Hypothalamus (tissue), 51 donors: Measurements from ENCODE around the gene RPAIN.

Experiments used
- DNase-seq, 51 donors: peaks; one replicate each; lab custom pipeline; 2025; lab: John Stamatoyannopoulos, UW

Gene RPAIN

GRCh38 chr17:5419959-5420653 lies at the start of gene RPAIN:
RPAIN (plus strand) TSS chr17:5420182; CDS start chr17:5420211, 29 bp downstream.
- peak; percentile 73 to 99 (median 92) for DNase-seq

- DNase-seq: no peak
Observed at GRCh38 chr17:5370411-5370810, 49.6 kb upstream of the RPAIN start.

GRCh38 chr17:5373112-5373511 lies 46.9 kb upstream of the RPAIN start:
- DNase-seq: peak in 5 of 51 donors; percentile 4 to 27 (median 6)

- no peak for DNase-seq
Observed at GRCh38 chr17:5378566-5379207, 41.3 kb upstream of the RPAIN start.

- DNase-seq: no peak
Observed at GRCh38 chr17:5379351-5380107, 40.5 kb upstream of the RPAIN start.

GRCh38 chr17:5380491-5381135 lies 39.4 kb upstream of the RPAIN start:
- DNase-seq: no peak

- peak in 1 of 51 donors; percentile 50 for DNase-seq
Observed at GRCh38 chr17:5381542-5381941, 38.4 kb upstream of the RPAIN start.

- no peak for DNase-seq
Observed at GRCh38 chr17:5391678-5392077, 28.3 kb upstream of the RPAIN start.

- no peak for DNase-seq
Observed at GRCh38 chr17:5396612-5397011, 23.4 kb upstream of the RPAIN start.

GRCh38 chr17:5399767-5400166 lies 20.2 kb upstream of the RPAIN start:
- no peak for DNase-seq

GRCh38 chr17:5405400-5405799 lies 14.6 kb upstream of the RPAIN start:
- DNase-seq: no peak

GRCh38 chr17:5408186-5408585 lies 11.8 kb upstream of the RPAIN start:
- no peak for DNase-seq

GRCh38 chr17:5410594-5411272 lies 9.2 kb upstream of the RPAIN start:
- no peak for DNase-seq

- DNase-seq: peak in 1 of 51 donors; percentile 18
Observed at GRCh38 chr17:5413682-5414081, 6.3 kb upstream of the RPAIN start.

GRCh38 chr17:5416901-5417300 lies 3.1 kb upstream of the RPAIN start:
- DNase-seq: no peak

GRCh38 chr17:5418858-5419355 lies 1.1 kb upstream of the RPAIN start:
- DNase-seq: peak in 6 of 51 donors; percentile 40 to 62 (median 52)

GRCh38 chr17:5419356-5419958 lies 525 bp upstream of the RPAIN start, which contains the start of gene NUP88:
NUP88 (minus strand) TSS chr17:5419662; CDS start chr17:5419650, 12 bp downstream.
- DNase-seq: peak; percentile 84 to 99 (median 96)

GRCh38 chr17:5422505-5422904 lies 2.5 kb downstream of the RPAIN start:
- no peak for DNase-seq

- no peak for DNase-seq
Observed at GRCh38 chr17:5424909-5425308, 4.9 kb downstream of the RPAIN start.

- DNase-seq: no peak
Observed at GRCh38 chr17:5425826-5426225, 5.8 kb downstream of the RPAIN start.
